Panc1 (cell line): ENCODE data around the gene PRKAB2. TPM values are rescaled to one million over a fixed set of nuclear protein-coding genes. Genes with fewer than 3 reads are reported as not detected.

Source experiments
- ATAC-seq: fragments of 200-7000 bp; cut with Tn5 transposase; 2 replicates; pipeline ENCODE4 v1.9.1; 2020; ENCODE audit warnings: mild to moderate bottlenecking, moderate library complexity
- Bru-seq: library from RNA; stranded (reverse); fragments of 400-500 nt; gene quantifications from one replicate; lab custom pipeline; 2021; lab: Mats Ljungman, UMichigan
- BruChase-seq, 2 experiments: library from RNA; stranded (reverse); fragments of 400-500 nt; gene quantifications; one replicate each; lab custom pipeline; 2021; lab: Mats Ljungman, UMichigan
- BruUV-seq: library from RNA; stranded (reverse); fragments of 400-500 nt; replicated peaks from 2 replicates; lab custom pipeline; 2021; lab: Mats Ljungman, UMichigan
- CTCF ChIA-PET: fragments of 300-600 bp; sonication (Branson Sonifier 250); formaldehyde crosslinking; loops from one replicate; lab custom pipeline; 2022; ENCODE audit warnings: antibody characterized with exemption; lab: Charles Lee
- POLR2A ChIA-PET: fragments of 300-600 bp; sonication (Branson Sonifier 250); formaldehyde crosslinking; loops from one replicate; lab custom pipeline; 2022; ENCODE audit warnings: antibody characterized with exemption; lab: Charles Lee
- DNase-seq: peaks from one replicate; pipeline ENCODE4 v3.0.0-alpha.2; 2010; ENCODE audit warnings: low read depth, low spot score
- H3K27ac ChIP-seq: 2 replicates; pipeline ENCODE4 v1.5.1; 2011; ENCODE audit warnings: mild to moderate bottlenecking, low read length, inconsistent platforms
- H3K27me3 ChIP-seq: fragments of 200-500 bp; sonication (Bioruptor generic); 2 replicates; pipeline ENCODE4 v1.6.0; 2014; ENCODE audit warnings: low read length, inconsistent platforms; ENCODE audit not compliant: control insufficient read depth, insufficient read depth
- H3K36me3 ChIP-seq: fragments of 200-500 bp; sonication (Bioruptor generic); 2 replicates; pipeline ENCODE4 v1.5.1; 2014; ENCODE audit warnings: inconsistent platforms, mild to moderate bottlenecking, low read length, moderate library complexity; ENCODE audit not compliant: control insufficient read depth, insufficient read depth
- H3K4me1 ChIP-seq: 2 replicates; pipeline ENCODE4 v1.5.1; 2011; ENCODE audit warnings: inconsistent platforms, mild to moderate bottlenecking, low read length, moderate library complexity; ENCODE audit not compliant: control insufficient read depth, insufficient read depth
- H3K4me3 ChIP-seq, 2 experiments: 2 replicates each; pipeline ENCODE4 v1.5.1; 2011 to 2012; ENCODE audit warnings: low read depth in 2 of 2, low read length in 2 of 2, mild to moderate bottlenecking in 2 of 2, inconsistent platforms in 1 of 2, moderate library complexity in 1 of 2
- H3K9me3 ChIP-seq: fragments of 200-500 bp; sonication (Bioruptor generic); 2 replicates; pipeline ENCODE4 v1.5.1; 2014; ENCODE audit warnings: low read depth, mild to moderate bottlenecking, inconsistent platforms, low read length, moderate library complexity; ENCODE audit not compliant: control insufficient read depth, insufficient read depth
- POLR2AphosphoS5 ChIP-seq: IDR thresholded peaks from 2 replicates; pipeline ENCODE4 v1.6.1; 2012; ENCODE audit warnings: mild to moderate bottlenecking, low read depth, low read length, moderate library complexity
- REST ChIP-seq, 2 experiments: IDR thresholded peaks; 2 replicates each; pipeline ENCODE4 v1.6.1; 2011 to 2012; ENCODE audit warnings: low read depth in 2 of 2, control low read depth in 1 of 2, low read length in 1 of 2, mild to moderate bottlenecking in 1 of 2, moderate library complexity in 1 of 2; ENCODE audit not compliant: insufficient read depth in 1 of 2
- SIN3A ChIP-seq: IDR thresholded peaks from 2 replicates; pipeline ENCODE4 v1.6.1; 2012; ENCODE audit warnings: low read depth, mild to moderate bottlenecking, low read length, moderate library complexity, borderline replicate concordance; ENCODE audit not compliant: insufficient read depth
- TCF7L2 ChIP-seq: IDR thresholded peaks from 2 replicates; pipeline ENCODE4 v1.6.1; 2011; ENCODE audit warnings: mild to moderate bottlenecking, low read depth, low read length, inconsistent platforms
- in situ Hi-C: cut with HindIII; loops from 2 replicates; pipeline ENCODE4 v1.10.0; 2016; ENCODE audit warnings: low sequenced_read_pairs, low pct_unique_long_range_greater_than_20kb
- intact Hi-C: fragments of 100-400 bp; cut with micrococcal nuclease; formaldehyde crosslinking; loops from one replicate; pipeline ENCODE4 v1.10.0; 2022; ENCODE audit not compliant: unreplicated experiment
- long read RNA-seq: library from polyadenylated mRNA; unstranded; transcript quantifications from one replicate; pipeline ENCODE4 v2.0.0, GENCODE V29; 2021; ENCODE audit not compliant: unreplicated experiment
- polyA plus RNA-seq: library from polyadenylated mRNA; unstranded; fragments of >200 nt; gene quantifications from one replicate; pipeline ENCODE4 v1.2.1, GENCODE V29; 2012; ENCODE audit warnings: missing spikeins; ENCODE audit not compliant: insufficient read length
- total RNA-seq: library from RNA; stranded (reverse); gene quantifications from one replicate; pipeline ENCODE4 v1.2.1, GENCODE V29; 2021; ENCODE audit not compliant: unreplicated experiment
- TF ChIP-seq, protein P1 (sequence below): fragments of 450-650 bp; IDR thresholded peaks from 2 replicates; pipeline ENCODE4 v1.5.1; 2017; ENCODE audit warnings: mild to moderate bottlenecking

The PRKAB2 gene
- total RNA-seq (6.6 TPM), Bru-seq, nascent RNA (percentile 60 among the genes with signal in this experiment), BruChase-seq, experiment 1, labeled RNA remaining after a 2-hour chase (percentile 79 among the genes with signal in this experiment), BruChase-seq, experiment 2, labeled RNA remaining after a 6-hour chase (percentile 74 among the genes with signal in this experiment)
- polyA plus RNA-seq, result 5.0 TPM
- long read RNA-seq, partial matches to known transcripts, result 4 of 15 reads
- long read RNA-seq, other reads (novel, unspliced or antisense), result 11 of 15 reads

GRCh38 chr1:147172168-147173016 lies at the start of gene PRKAB2:
Gene PRKAB2, minus strand, starts transcription at chr1:147172470. Its CDS starts 326 bp downstream, at chr1:147172144.
- Histone ChIP-seq H3K4me3 (peak within 1 kb of the TSS; percentile 99 to 100), H3K4me1 (peaks cover 14% of the 10 kb centered on the region), H3K9me3 (no peaks in the 10 kb centered on the region), H3K27ac (peak within 1 kb of the TSS; percentile 96), H3K36me3 (peaks cover 2% of the 10 kb centered on the region), H3K27me3 (no peaks in the 10 kb centered on the region)
- ATAC-seq (peak; percentile 97), DNase-seq (peak; percentile 78)
- in situ Hi-C loops, result no loop called here
- BruUV-seq, result no TSS peak
- intact Hi-C loops, result loop anchor here (1.0 kb wide), 1 partner anchor 70 kb away; the partner anchor contains the start of gene CHD1L
- TF ChIP-seq, protein P1, sequence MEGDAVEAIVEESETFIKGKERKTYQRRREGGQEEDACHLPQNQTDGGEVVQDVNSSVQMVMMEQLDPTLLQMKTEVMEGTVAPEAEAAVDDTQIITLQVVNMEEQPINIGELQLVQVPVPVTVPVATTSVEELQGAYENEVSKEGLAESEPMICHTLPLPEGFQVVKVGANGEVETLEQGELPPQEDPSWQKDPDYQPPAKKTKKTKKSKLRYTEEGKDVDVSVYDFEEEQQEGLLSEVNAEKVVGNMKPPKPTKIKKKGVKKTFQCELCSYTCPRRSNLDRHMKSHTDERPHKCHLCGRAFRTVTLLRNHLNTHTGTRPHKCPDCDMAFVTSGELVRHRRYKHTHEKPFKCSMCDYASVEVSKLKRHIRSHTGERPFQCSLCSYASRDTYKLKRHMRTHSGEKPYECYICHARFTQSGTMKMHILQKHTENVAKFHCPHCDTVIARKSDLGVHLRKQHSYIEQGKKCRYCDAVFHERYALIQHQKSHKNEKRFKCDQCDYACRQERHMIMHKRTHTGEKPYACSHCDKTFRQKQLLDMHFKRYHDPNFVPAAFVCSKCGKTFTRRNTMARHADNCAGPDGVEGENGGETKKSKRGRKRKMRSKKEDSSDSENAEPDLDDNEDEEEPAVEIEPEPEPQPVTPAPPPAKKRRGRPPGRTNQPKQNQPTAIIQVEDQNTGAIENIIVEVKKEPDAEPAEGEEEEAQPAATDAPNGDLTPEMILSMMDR, result peak; percentile 98
- TF ChIP-seq SIN3A (peak; percentile 64; the same call in 1 of the 2 replicates), TCF7L2 (no peak), REST (IDR thresholded peaks at IDR 0.05; ENCODE audit: insufficient read depth in 1 of 2, low read depth in 2 of 2, low read length in 1 of 2) (0 out of 4 replicates have a peak, but pooled peaks of 1 of the 2 experiments have one; percentile 26), POLR2AphosphoS5 (peak; percentile 59)
- CTCF ChIA-PET, result interaction anchor here (0.5 to 1.2 kb wide), 2 partner anchors 70 to 625 kb away, joined by 4 to 5 read pairs; partner anchors contain the start of gene CHD1L
- POLR2A ChIA-PET, result no interaction called here

- Histone ChIP-seq H3K4me3 (no peak overlapping the region), H3K4me1 (no peaks in the 10 kb centered on the region), H3K36me3 (no peaks in the 10 kb centered on the region), H3K9me3 (no peaks in the 10 kb centered on the region), H3K27ac (no peak overlapping the region), H3K27me3 (peaks cover 13% of the 10 kb centered on the region; the same call in 1 of the 2 replicates)
- BruUV-seq, result no TSS peak
- TF ChIP-seq REST (IDR thresholded peaks at IDR 0.05; ENCODE audit: insufficient read depth in 1 of 2, low read depth in 2 of 2, low read length in 1 of 2) (no peak), TCF7L2 (no peak), SIN3A (no peak), POLR2AphosphoS5 (no peak)
- TF ChIP-seq, protein P1, result no peak
- no peak for DNase-seq
- intact Hi-C loops (no loop called here), in situ Hi-C loops (no loop called here)
- ChIA-PET CTCF (no interaction called here), POLR2A (no interaction called here)
- no peak for ATAC-seq
Measured at GRCh38 chr1:147218606-147219005, 46.3 kb upstream of the PRKAB2 start.
